NCI-H1694 (cell line): ENCODE data around the gene TTYH1.
"Not testable (repeated sequence)": the region's sequence is repeated elsewhere in the genome, so short reads cannot be mapped to it uniquely, and the experiment has no call there.

Source experiments
- DNase-seq: peaks from one replicate; lab custom pipeline; 2025; lab: John Stamatoyannopoulos, UW

TTYH1 gene

DNA sequence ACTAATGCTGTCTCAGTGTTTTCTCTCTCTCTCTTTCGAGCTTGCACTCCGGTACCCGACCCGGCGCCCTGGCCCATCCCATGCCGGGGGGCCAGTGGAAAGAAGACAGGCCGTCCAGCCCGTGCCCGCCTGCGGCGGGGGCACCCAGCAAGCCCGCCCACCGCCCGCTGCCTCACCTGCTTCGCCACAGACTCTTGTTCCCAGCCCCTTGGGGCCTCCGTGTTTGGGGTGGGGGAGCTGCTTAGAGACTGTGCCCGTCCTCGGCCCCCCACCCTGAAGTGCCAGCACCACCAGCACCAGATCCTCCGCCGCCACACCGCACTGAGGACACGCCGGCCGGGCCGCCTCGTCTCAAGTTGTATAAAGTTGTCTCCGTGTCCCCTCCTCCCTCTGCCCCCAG, 45.9 kb downstream of the TTYH1 start:
- no peak for DNase-seq

DNA sequence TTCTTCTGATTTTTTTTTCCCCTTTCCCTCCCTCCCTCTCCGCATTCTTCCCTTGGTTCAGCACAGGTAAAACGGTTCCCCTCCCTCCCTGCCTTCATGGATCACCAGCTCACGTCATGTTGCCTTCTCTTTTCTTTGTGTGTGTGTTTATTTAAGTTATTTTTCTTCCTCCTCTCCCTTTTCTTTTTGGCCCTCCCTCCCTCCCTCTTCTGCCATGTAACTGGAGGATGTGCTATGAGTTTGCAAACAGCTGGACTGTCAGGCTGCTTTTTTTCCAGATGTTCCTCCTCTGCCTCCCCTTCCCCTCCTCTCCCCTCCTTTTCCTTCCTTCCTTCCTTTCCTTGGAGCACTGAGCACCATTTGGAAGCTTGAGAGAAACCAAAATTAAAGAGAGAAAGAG, 46.3 kb downstream of the TTYH1 start:
- no peak for DNase-seq

DNA sequence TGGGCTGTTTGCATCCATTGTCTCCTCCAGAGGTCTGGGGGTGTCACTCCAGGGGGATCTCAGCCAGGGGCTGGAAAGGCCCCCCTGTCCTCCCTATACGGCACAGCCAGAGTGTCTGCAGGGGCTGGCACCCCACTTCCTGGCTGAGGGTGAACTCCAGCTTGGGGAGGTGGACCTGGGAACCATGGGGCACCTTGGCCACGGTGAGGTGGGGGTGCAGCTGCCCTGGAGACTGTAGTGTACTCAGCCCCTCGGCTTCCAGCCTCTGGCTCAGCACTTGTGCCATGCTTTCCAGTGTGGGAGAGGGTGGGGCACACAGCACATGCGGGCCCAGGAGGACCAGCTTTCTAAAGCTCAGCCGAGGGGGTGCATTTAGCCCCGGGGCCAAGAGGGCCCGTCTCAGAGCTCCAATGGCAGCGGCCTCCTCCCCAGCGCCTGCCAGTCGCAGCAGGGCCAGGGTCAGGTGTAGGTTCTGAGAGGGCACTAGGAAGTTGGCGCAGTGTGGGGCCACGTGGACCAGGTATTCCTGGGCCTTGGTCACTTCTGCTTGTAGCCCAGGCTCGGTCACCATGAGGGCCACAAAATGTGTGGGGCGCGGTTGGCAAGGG, 46.9 kb downstream of the TTYH1 start:
- DNase-seq = no peak

DNA sequence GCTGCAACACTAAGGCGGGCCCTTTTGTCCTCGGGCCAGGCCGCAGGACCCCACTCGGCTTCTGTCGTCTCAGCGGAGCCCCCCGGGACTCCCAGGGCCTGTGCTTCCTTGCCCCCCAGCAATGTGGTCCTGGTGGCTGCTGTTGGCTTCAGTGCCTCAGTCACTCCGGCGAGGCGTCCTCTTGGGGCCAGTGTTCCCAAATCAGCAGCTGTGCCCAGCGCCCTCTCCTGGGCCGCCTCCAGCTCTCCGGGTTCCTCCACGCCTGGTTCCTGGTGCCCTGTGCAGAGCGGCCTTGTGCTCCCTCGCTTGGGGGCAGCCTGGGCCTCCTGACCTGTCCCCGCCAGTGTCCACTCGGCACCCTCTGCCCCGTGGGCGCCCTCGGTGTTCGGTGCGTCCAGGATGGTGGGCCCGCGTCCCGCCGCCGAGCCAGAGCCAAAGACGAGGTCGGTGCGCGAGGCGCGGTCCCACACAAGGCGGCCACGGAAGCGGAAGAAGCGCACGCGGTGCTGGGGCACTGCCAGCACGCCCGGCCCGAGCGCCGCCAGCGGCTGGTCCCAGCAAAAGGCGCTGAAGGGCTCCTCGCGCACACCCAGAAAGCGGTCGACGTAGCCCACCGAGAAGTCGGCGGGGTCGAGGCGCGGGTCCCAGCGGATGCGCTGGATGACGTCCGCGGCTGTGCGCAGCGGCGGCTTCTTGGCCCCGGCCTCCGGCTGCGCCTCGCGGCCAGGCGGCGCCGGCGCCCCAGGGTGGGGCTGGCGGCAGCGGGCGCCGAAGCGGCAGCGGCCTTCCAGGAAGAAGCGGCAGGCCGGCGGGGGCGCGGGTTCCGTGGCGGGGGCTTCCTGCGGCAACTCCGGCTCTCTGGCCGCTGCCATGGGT, 47.6 kb downstream of the TTYH1 start:
- peak; percentile 4 for DNase-seq

DNA sequence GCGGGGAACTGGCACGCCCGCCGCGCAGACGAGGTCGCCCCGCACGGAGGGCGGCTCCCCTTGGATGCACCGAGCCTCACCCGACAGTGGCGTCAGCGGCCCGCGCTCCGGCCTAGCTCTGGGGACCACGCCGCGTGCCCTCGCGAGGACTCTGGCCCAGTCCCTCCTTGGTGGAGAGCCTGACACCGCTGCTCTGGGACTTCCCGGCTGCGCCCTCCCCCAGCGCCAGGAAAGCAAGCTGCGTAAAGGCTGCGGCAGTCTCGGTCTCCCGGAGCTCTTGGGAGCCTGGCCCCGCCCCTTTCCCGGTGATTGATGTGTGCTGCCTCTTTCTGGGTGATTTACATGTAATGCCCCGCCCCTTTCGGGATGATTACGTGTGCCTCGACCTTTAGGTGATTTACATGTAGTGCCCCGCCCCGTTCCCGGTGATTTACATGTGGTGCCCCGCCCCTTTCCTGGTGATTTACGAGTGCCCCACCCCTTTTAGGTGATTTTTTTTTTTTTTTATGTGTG, 48.3 kb downstream of the TTYH1 start, which contains the start of gene LENG9:
Gene LENG9 (minus strand): TSS at position 248 of the 513 bp plus-strand sequence. CDS start 252 bp downstream, outside the sequence.
- DNase-seq = peak; percentile 95

DNA sequence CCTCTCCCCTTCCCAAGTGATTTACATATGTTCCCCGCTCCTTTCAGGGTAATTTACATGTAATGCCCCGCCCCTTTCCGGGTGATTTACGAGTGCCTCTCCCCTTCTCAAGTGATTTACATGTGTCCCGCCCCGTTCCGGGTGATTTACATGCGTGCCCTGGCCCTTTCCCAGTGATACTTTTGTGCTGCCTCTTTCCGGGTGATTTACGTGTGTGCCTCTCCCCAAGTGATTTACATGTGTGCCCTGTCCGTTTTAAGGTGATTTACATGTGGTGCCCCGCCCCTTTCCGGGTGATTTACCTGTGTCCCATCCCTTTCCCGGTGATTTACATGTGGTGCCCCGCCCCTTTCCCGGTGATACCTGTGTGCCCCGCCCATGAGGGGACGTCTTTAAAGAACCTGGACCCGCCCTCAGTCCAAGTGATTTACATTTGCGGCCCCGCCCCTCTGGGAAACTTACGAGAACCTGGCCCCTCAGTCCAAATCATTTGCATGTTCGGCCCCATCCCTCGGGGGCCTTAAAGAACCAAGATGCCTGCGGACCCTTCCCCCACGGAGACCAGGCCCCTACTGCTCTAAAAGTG, 48.9 kb downstream of the TTYH1 start:
- peak; percentile 51 for DNase-seq

DNA sequence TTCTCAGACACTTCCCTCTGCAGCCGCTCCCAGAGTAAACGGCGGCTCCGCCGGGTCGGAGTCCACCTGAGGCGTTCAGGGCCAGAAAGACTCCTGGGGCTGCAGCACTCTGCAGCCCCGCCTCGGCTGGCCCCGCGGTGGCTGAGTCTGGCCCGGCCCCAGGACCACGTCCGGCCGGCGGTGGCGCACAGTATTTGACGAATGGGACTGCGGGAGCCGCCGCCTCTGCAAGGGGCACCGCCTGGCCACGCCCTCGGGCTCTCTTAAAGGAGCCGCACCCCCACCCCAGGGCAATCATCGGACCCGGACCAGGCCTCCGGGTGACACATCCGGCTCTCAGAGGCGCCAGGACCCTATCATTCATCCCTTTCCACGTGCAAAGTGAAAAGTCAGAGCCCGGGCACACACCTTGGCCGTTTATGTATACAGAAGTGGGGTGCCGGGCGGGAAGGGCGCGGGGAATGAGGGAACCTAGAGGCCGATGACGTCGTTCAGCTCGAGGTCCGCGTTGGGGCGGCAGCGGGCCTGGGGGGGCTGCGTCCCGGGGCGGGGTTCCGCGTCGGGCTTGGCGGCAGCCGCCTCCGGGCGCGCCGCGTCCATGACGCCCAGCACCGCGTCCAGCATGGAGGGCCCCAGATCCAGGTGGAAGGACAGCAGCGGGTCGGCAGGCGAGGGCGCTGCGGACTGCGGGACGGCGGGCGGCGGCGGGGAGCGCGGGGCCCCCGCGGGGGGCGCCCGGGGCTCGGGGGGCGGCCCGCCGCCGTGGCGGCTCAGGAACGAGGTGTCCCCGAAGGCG, 49.6 kb downstream of the TTYH1 start:
- no peak for DNase-seq

DNA sequence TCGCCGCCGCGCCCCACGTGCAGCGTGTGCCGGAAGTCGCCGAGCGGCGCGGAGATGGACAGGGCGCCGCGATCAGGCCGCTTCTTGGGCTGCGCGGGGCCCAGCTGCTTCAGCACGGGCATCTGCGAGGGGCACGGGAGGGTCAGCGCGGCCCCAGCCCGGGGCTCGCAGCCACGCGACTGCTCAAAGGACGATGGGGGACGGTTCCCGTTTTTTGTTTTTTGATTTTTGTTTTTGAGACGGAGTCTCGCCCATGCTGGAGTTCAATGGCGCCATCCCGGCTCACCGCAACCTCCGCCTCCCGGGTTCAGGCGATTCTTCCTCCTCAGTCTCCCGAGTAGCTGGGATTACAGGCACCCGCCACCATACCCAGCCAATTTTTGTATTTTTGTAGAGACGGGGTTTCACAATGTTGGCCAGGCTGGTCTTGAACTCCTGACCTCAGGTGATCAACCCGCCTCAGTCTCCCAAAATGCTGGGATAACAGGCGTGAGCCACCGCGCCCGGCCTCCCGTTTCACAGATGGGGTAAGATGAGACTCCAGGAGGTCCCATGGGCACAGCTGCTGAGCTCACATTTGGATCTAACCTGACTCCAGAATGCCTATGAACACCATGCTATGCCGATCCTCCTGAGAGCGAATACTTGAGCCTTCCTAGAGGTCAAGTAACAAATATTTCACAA, 50.3 kb downstream of the TTYH1 start:
- DNase-seq = no peak

DNA sequence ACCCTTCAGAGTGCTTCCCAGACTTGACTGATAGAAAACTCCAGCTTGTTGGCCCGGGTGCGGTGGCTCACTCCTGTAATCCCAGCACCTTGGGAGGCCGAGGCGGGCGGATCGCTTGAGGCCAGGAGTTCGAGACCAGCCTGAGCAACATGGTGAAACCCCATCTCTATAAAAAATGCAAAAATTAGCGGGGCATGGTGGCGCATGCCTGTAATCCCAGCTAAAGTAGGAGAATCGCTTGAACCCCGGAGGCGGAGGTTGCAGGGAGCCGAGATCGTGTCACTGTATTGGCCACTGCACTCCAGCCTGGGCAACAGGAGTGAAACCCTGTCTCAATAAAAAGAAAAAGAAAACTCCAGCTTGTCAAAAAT, 50.8 kb downstream of the TTYH1 start:
- not testable (repeated sequence) for DNase-seq

DNA sequence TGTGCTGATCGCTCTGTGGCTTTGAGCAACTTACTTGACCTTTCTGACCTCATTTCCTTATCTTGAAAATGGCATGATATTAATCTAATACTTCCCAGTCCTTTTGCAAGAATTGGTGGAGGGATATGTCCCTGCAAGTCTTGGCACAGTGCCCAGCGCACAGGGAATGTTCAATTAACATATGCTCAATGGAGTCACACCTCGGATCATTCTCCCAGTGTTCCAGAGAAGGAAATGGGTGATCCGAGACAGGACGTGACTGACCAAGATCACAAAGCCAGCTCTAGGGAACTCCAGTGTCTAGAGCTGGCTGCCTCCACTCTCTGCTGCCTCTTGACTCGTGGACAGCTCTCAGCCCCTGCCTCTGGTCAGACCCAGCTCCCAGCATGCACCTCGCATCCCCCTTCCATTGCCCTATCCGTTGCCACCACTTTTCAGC, 54.3 kb downstream of the TTYH1 start:
- no peak for DNase-seq

DNA sequence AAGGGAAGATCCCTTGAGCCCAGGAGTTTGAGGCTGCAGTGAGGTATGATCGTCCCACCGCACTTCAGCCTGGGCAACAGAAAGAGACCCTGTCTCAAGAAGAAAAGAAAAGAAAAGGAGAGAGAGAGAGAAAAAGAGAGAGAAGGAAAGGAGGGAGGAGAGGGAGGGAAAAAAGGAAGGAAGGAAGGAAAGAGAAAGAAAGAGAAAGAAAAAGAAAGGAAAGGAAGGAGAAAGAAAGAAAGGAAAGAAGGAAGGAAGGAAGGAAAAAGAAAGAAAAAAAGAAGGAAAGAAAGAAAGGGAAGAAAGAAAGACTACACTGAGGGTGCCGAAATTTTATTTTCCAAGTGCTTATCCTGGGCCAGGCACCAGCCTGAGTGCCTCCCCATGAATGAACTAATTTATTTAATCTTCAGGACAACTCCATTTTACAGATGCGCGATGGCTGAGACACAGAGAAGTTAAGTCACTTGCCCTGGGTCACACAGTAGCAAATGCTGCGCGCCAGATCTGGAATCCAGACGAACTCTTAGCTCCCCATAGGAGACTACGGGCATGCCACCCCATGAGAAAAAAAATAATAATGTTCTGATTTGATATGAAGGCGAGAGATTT, 55.1 kb downstream of the TTYH1 start:
- DNase-seq = no peak

DNA sequence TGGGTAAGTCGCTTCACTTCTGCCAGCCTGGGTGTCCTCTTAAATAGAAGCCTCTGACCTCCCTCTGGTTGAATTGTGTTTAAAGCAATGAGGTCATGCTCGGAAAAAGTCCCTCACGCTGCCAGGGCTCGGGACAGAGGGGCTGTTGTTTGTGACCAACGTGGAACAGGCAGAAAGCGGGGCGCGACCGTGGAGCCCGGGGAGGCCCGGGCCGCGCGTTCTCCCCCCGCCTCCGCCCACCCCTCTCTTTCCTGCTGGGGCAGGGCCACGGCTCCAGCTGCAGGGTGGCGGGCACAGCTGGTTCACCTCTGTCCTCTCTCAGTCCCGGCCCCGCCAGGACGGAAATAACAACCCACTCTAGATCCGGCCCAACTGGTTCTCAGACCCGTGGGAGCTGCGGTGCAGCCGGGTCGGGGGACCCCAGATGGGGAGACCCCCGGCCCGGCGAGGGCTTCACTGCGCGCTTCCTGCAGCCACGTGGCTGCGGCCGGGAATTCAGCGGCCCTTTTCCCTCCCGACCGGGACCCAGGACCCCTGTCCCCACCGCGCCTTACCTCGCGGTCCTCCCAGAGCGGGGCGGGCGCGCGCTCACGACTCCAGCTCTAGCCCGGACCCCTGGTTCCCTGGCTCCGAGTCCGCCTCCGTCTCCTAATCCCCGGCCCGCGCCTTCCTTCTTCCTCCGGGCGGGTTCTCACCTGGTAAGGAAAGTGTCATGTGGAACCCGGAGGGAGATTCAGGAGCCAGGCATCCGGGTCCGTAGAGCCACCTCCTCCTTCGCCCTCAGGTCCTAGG, 55.9 kb downstream of the TTYH1 start:
- DNase-seq = no peak

DNA sequence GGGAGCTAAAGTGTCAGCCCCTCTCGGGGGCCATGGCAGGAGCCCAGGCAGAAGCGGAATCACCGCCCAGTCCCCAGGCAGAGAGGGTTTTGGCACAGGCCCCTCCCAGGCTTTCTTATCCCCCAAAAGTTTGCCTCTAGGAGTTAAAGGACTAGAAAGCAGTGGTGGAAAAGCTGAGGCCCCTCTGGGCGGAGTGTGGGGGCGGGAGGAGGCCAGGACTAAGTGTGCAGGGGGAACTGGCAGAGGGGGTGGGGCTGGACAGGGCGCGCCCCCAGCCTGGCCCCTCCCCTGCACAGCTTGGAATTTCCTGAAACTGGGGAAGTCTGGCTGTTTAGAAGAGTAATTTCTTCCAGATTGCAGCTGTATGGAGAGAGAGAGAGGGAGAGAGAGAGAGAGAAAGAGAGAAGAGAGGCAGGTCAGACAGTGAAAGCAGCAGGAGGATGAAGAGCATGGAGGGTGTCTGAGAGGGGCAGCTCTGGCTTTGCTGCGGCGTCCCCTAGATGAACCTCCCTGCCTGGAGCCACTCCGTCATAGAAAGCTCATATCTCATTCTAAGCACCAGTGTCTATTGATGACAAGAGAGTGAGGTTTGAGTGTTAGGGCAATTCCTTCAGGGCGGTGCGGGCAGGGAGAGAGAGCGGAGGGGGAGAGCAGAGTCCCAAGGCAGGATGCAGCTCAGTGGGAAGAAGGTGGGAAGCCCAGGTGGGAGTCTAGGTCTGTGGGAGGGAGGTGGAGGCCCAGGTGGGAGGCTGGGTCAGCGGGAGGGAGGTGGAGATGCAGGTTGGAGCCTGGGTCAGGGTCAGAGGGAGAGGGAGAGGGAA, 58.0 kb downstream of the TTYH1 start, which contains the start of gene CDC42EP5:
Gene CDC42EP5 (minus strand): TSS at position 226 of the 821 bp plus-strand sequence. CDS start 7,749 bp downstream, outside the sequence.
- DNase-seq = no peak

DNA sequence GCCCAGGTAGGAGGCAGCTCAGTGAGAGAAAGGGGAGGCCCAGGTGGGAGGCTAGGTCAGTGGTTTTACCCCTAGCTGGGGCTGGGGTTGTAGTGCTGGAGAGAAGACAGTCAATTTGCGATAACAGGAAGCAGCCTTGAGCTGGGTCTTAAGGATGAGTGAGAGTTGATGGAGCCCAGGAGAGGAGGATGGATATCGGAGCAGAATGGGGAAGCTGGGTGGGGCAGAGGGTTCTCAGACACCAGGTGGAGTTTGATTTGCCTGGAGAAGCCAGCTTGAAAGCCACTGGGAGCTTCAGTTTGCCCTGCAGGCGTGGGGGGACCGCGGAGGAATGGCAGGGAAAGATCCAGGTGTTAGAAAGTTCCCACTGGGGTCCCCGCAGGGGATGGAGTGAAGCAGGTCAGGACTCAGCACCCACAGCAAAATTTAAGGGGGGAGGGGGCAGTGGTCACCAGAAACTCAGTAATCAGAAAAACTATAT, 58.7 kb downstream of the TTYH1 start:
- DNase-seq = no peak

DNA sequence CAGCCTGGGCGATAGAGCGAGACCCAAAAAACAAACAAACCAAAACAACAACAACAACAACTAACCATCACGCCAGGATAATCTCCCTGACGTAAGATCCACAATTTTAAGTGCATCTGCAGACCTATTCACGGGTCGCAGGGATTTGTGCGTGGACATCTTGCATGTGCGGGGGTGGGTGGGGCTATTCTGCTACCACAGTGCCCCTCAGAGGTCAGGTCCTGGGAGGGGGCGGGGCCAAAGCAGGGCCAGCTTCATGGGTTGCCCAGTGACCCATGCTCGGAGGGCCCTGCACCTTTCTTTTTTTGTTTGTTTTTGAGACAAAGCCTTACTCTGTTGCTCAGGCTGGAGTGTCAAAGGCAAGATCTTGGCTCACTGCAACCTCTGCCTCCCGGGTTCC, 60.4 kb downstream of the TTYH1 start:
- DNase-seq = no peak

DNA sequence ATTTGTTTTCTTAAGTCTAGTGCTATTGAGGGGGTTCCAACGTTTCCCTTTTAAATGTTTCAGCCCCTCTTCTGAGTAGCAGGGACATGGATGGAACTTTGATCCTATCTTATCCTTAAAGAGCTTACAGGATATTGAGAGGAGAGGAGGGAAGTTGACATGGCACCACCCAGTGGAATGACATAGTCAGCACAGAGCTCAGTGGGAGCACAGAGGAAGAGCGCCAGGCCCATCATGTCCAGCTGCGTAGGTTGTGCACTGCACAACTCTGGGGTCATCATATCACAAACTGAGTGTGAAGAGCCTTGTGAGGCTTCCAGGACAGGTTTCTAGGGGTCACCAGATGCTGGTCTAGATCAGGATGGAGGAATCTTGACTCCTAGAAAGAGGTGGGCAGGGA, 62.4 kb downstream of the TTYH1 start:
- DNase-seq = no peak

DNA sequence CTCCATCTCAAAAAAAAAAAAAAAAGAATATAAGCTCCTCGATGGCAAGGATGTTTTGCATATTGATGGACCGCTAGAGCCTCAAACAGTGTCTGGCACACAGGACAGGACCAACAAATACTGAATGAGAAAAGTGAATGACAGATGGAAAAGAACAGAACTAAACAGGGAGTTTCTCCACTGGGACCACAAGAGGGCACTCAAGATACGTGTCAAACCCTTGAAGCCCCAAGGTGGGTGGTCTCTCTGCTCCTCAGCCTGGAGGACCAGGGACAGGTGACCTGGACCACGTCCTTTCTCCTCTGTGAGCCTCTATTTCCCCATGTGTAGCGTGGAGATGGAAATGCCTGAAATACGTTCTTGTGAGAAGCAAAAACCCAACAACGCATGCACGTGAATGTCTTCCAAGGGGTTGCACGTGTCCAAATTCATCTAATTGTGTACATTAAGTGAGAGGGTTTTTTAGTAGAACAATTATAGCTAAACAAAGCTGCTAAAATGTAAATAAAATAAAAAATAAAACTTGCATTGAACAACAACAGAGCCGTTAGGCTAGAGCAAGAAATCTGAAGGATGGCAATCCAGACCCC, 63.5 kb downstream of the TTYH1 start:
- peak; percentile 25 for DNase-seq

DNA sequence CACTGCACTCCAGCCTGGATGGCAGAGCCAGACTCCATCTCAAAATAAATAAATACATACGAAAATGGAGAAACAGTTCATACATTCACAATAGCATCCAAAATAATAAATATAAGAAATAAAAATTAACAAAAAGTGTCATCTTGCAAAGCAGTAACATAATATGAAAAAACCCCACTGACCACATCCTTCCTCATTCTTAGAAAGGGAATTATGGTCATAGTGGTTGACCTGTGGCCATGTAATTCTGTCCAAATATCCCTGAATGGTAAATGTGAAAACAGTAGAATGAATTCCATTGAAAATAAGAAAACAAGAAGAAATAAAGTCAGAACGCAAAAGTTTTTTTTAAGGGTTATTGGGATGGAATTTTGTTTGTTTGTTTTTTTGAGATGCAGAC, 64.8 kb downstream of the TTYH1 start:
- no peak for DNase-seq
